PFSK-1 (cell line): ENCODE results near the gene GALNS.

Experiments used
- POLR2AphosphoS5 ChIP-seq: IDR thresholded peaks from 2 replicates; pipeline ENCODE4 v1.6.1; 2012; ENCODE audit warnings: low read depth, mild to moderate bottlenecking, control low read depth, low read length, moderate library complexity
- SIN3A ChIP-seq: IDR thresholded peaks from 2 replicates; pipeline ENCODE4 v1.6.1; 2012; ENCODE audit warnings: mild to moderate bottlenecking, low read length, moderate library complexity, borderline replicate concordance; ENCODE audit not compliant: insufficient read depth

DNA sequence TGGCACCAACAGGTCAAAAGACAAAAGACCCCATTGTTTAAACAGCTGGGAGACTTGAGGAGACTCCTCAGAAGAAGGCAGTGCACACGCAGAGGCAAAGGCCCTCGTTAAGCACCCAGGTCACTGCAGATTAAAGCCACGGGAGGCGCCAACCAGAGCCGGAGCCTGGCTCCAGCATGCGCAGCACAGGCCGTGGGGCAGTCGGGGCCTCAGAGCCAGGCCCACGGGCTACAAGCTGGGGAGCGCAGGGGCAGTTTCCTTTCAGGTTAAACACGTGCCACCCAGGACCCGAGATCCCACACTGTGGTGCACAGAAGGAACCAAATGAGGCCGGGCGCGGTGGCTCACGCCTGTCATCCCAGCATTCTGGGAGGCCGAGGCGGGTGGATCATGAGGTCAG, 80.9 kb downstream of the GALNS start:
- no peak for TF ChIP-seq SIN3A
- TF ChIP-seq POLR2AphosphoS5 = no peak
